Ishikawa (cell line): ENCODE data around the gene ATRIP.

Experiments used
- CEBPB ChIP-seq: IDR thresholded peaks from 2 replicates; pipeline ENCODE4 v1.6.1; 2012
- CREB1 ChIP-seq: IDR thresholded peaks from 2 replicates; pipeline ENCODE4 v1.6.1; 2012; ENCODE audit warnings: low read depth
- EGR1 ChIP-seq: IDR thresholded peaks from 2 replicates; pipeline ENCODE4 v1.6.1; 2012
- EP300 ChIP-seq: IDR thresholded peaks from 2 replicates; pipeline ENCODE4 v1.6.1; 2012; ENCODE audit warnings: borderline replicate concordance
- FOXM1 ChIP-seq: IDR thresholded peaks from 2 replicates; pipeline ENCODE4 v1.6.1; 2012; ENCODE audit warnings: low read depth, borderline replicate concordance
- NFIC ChIP-seq: IDR thresholded peaks from 2 replicates; pipeline ENCODE4 v1.6.1; 2012
- RAD21 ChIP-seq: IDR thresholded peaks from 2 replicates; pipeline ENCODE4 v1.6.1; 2012; ENCODE audit warnings: low read depth
- TAF1 ChIP-seq: IDR thresholded peaks from 2 replicates; pipeline ENCODE4 v1.6.1; 2012; ENCODE audit warnings: low read depth, mild to moderate bottlenecking
- TCF12 ChIP-seq: IDR thresholded peaks from 2 replicates; pipeline ENCODE4 v1.6.1; 2012; ENCODE audit warnings: low read depth
- TEAD4 ChIP-seq: IDR thresholded peaks from 2 replicates; pipeline ENCODE4 v1.6.1; 2012
- YY1 ChIP-seq: IDR thresholded peaks from 2 replicates; pipeline ENCODE4 v1.6.1; 2012; ENCODE audit warnings: low read depth
- ZBTB7A ChIP-seq: IDR thresholded peaks from 2 replicates; pipeline ENCODE4 v1.6.1; 2012; ENCODE audit warnings: low read depth
- TF ChIP-seq, protein P1 (sequence below): IDR thresholded peaks from 2 replicates; pipeline ENCODE4 v1.6.1; 2012
- TF ChIP-seq, protein P2 (sequence below): IDR thresholded peaks from 2 replicates; pipeline ENCODE4 v1.6.1; 2012
- TF ChIP-seq, protein P3 (sequence below): IDR thresholded peaks from 2 replicates; pipeline ENCODE4 v1.6.1; 2012; ENCODE audit warnings: low read depth, mild to moderate bottlenecking

Gene ATRIP

DNA sequence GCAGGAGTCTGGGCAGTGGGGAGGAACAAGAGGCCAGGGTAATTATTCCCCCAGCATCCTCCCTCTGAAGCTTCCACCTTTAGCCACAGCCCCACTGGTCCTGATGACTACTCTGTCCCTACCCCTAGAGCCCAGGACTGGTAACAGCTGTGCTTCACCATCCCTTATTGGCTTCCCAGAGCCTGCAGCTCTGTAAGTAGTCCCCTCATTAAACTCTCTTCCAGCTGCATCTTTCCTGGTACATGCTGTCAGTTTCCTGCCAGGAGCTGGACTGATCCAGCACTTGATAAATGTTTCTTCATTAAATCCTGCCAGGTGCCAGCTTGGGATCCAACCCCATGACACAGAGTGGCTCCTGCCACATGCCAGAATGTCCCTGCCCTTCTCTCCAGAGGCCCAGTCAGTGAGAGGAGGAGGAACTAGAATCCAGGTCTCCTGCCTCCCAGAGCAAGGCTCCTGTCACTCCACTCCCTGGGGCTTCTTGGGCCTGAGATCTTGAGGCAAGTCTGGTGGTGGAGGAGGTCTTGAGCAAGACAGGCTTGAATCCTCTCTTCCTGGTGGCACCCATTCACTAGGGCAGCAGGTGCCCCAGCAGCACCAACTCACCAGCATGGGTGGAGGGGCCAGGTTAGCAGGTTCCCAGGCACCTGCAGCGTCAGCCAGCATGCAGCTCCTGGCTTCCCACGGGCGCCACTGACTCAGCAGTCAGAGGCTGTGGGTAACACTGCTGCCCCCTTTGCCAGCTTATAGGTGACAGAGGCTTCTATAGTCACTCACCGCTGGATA, 47.0 kb upstream of the ATRIP start:
- TF ChIP-seq ZBTB7A (no peak), TCF12 (no peak), RAD21 (no peak), EP300 (no peak), YY1 (no peak), CEBPB (no peak), TAF1 (no peak), FOXM1 (no peak), CREB1 (no peak), NFIC (no peak), TEAD4 (no peak), EGR1 (no peak)
- TF ChIP-seq, protein P1, sequence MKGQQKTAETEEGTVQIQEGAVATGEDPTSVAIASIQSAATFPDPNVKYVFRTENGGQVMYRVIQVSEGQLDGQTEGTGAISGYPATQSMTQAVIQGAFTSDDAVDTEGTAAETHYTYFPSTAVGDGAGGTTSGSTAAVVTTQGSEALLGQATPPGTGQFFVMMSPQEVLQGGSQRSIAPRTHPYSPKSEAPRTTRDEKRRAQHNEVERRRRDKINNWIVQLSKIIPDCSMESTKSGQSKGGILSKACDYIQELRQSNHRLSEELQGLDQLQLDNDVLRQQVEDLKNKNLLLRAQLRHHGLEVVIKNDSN, result no peak
- TF ChIP-seq, protein P2, sequence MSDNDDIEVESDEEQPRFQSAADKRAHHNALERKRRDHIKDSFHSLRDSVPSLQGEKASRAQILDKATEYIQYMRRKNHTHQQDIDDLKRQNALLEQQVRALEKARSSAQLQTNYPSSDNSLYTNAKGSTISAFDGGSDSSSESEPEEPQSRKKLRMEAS, result no peak
- TF ChIP-seq, protein P3, sequence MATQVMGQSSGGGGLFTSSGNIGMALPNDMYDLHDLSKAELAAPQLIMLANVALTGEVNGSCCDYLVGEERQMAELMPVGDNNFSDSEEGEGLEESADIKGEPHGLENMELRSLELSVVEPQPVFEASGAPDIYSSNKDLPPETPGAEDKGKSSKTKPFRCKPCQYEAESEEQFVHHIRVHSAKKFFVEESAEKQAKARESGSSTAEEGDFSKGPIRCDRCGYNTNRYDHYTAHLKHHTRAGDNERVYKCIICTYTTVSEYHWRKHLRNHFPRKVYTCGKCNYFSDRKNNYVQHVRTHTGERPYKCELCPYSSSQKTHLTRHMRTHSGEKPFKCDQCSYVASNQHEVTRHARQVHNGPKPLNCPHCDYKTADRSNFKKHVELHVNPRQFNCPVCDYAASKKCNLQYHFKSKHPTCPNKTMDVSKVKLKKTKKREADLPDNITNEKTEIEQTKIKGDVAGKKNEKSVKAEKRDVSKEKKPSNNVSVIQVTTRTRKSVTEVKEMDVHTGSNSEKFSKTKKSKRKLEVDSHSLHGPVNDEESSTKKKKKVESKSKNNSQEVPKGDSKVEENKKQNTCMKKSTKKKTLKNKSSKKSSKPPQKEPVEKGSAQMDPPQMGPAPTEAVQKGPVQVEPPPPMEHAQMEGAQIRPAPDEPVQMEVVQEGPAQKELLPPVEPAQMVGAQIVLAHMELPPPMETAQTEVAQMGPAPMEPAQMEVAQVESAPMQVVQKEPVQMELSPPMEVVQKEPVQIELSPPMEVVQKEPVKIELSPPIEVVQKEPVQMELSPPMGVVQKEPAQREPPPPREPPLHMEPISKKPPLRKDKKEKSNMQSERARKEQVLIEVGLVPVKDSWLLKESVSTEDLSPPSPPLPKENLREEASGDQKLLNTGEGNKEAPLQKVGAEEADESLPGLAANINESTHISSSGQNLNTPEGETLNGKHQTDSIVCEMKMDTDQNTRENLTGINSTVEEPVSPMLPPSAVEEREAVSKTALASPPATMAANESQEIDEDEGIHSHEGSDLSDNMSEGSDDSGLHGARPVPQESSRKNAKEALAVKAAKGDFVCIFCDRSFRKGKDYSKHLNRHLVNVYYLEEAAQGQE, result no peak

DNA sequence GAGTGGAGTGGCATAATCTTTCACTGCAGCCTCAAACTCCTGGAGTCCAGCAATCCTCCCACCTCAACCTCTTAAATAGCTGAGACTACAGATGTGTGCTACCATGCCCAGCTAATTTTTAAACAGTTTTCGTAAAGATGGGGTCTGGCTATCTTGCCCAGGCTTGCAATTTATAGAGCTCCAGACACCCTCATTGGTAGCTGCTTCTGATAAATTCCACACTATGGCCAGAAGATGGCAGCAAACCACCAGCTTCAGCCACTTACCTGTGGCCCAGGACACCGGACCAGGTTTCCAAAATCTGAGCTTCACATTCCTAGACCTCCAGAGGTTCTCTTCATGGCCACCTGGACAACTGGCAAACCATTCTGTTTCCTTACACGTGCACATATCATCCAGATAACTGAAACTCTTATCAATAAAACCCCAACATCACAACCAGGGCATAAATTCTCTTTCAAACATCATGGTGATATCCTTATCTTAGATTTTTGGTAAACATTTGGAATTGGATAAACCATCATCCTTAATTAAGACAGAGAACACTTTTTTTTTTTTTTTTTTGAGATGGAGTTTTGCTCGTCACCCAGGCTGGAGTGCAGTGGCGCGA, 45.6 kb upstream of the ATRIP start:
- TF ChIP-seq EP300, result no peak
- TF ChIP-seq FOXM1, result no peak
- no peak for TF ChIP-seq TAF1
- TF ChIP-seq TEAD4, result 0 out of 2 replicates have a peak, but pooled peaks have one; percentile 25
- peak; percentile 94 for TF ChIP-seq RAD21
- TF ChIP-seq NFIC, result no peak

DNA sequence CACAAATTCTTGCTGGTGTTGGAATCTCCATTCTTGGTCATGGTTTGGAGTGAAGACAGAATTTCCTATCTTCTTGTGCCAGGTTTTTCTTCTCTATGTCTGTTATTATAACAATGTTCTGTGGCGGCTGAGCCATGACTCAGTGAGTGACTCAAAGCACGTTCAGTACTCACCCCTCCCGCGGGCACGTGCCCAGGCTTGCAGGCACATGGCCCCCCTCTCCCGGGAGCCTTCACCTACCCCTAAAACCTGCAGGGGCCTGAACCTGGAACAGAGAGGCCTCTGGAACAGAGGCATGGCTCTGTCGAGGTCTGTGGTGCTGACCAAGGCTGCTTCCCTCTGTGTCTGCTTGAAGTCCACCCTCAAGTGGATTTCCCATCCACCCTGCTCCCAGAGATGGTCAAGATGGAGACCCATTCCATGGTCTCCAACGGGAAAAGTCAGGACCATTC, 44.2 kb upstream of the ATRIP start:
- TF ChIP-seq FOXM1 (no peak), NFIC (0 out of 2 replicates have a peak, but pooled peaks have one; percentile 17)
- TF ChIP-seq, protein P1, result peak; percentile 62
- TF ChIP-seq, protein P2, result peak; percentile 60

DNA sequence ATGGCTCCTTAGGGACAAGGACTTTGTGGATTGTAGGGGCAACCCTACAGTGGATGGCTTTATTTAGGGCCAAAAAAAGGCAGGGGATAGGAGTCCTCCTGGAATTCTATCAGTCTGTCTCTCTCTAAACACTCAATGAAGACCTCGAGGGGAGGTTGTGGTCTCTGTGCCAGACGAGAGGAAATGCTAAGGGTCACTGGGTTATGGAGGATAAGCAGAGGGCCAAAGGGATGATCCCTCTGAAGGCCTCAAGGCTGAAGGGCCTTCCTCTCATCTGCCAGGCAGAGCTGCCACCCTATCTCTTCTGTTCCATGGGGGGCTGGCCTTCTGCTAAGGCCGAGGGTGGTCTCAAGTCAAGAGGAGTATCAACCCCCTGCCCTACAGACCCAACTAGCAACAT, 43.6 kb upstream of the ATRIP start:
- TF ChIP-seq NFIC (no peak), TAF1 (no peak), EGR1 (no peak), ZBTB7A (no peak), TEAD4 (no peak), CEBPB (no peak), CREB1 (no peak), RAD21 (no peak), FOXM1 (no peak), EP300 (no peak), TCF12 (no peak)
- TF ChIP-seq, protein P3, result no peak
- TF ChIP-seq, protein P2, result no peak
- TF ChIP-seq, protein P1, result no peak
